Right forelimb (tissue), 1 donor: ENCODE measurements around the gene KLHDC8A.

Experiments
- DNase-seq: peaks from one replicate; pipeline ENCODE4 v3.0.0-alpha.2; 2018

Gene KLHDC8A

DNA sequence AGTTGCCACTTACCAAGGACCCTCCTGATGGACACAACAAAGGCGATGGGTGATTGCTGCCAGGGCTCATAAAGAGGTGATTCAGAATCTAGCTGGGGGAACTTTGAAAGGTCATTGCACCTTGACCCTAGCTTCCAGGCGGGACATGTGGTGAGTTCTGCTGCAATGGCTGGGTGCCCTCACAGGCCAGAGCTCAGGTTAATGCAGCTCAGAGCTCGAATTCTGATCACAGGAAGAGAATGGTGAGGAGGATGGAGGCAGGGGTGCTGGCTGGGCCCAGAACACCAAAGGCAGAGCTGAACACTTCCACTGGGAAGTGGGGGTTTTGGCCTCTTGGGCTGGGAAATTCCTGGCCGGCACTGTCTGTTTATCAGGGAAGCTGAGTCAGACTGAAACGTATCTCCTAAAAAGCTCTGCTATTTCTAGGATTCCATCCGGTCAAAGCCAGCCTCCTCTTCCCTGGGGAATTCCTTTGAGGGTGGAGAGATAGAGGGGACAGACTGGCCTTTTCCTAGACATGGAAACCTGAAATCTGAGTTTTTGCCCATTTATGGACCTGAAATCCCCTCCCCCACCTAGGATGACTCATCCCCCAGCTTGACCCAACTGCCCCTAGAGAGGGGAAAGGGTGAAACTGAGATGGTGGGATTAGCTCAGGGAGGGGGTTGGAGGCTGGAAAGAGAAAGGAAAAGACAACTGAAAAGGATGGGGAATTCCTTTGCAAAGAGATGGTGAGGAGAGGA is 62.4 kb downstream of the KLHDC8A start:
- no peak for DNase-seq

DNA sequence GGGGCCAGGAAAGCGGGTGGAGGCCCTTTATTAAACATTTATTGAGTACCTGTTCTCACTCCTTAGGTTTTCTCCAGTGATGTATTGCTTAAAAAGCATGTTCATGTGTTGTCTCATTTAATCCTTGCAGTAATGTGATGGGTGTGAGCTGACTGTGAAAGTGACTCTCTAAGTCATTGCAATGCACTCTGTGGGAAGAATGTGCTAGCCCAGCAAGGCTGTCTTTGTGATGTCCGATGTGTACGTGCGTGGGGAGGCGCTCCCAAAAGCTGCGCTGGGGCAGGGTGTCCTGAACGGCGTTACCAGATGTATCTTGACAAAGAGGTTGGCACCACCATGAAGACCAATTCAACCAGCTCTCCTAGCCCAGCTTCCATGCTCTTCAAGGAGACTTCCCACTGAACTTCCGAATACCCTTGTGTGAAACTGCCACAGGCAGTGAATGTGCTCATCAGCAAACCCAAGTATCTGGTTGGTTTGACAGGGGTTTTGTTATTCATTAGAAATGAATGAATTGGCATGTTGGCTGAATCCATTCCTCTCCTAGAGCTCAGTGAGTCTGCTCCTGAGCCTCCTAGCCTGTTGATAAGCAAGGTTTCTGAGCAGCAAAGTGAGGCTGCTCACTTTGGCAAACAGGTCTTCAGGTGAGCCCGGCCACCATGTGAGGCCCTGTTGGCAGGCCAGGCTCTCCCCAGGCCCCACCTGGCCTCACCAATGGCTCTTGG is 63.2 kb downstream of the KLHDC8A start:
- DNase-seq = no peak

DNA sequence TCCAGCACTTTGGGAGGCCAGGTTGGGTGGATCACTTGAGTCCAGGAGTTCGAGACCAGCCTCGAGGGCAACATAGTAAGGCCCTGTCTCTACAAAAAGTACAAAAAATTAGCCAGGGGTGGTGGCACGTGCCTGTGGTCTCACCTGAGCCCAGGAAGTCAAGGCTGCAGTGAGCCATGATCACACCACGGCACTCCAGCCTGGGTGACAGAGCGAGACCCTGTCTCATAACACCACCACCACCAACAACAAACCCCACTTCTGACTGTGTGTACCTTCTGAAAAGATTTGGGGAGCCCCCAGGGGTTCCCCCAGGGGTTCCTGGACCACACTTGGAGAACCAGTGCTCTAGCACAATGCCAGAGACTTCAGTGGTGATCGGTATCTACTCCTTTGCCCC is 65.1 kb downstream of the KLHDC8A start:
- DNase-seq = no peak

DNA sequence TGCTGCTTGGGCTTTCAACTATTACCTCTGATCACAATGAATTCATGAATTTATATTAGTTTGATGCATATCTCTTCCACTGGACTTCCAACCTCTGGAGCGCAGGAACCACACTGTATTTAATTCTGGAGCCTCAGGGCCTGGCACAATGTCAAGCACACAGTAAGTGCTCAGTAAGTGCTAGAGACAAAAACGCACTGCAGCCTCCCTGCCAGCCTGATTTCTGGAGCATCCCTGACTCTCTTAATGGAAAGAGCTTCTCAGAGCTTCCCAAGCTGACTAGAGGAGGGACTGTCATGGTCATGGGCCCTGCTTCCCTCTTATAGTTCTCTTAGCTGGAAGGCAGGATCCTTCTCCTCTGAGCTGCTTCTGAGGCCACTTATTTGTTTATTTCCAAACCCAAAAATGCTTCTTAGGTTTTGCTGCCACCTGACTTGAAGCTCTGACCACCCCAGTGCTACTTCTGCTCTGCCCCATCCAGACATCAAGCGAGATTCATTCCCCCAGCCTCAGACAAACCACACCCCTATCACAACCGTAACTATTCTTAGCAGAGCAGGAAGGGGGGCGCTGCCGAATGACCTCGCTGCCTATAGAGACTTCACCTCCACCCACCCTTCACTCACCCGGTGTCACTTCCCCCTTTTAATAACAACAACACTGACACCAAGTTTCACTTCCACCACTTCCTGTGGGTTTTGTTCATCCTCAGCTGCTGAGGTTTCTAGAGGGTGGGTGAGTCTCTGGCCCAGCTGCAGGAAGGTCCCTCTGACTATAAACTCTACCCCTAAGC is 68.8 kb downstream of the KLHDC8A start:
- DNase-seq = no peak

DNA sequence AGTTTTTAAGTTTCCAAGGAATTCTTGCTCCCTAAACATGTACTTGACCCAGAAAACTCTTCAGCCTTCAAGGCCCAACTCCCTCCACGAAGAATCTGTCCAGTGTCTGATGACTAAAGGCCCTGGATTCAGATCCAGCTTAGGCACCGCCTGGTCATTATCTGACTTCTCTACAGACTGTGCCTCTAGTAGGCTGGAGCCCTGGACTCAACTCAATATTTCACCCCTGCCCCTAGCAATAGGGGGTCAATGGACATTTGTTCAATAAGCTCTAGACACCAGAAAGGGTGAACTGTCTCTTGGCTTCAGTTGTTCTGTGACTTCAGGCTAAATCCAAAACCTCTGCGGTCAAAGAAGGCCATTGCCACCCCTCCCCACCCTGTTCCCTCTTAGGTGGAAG is 69.6 kb downstream of the KLHDC8A start:
- no peak for DNase-seq

DNA sequence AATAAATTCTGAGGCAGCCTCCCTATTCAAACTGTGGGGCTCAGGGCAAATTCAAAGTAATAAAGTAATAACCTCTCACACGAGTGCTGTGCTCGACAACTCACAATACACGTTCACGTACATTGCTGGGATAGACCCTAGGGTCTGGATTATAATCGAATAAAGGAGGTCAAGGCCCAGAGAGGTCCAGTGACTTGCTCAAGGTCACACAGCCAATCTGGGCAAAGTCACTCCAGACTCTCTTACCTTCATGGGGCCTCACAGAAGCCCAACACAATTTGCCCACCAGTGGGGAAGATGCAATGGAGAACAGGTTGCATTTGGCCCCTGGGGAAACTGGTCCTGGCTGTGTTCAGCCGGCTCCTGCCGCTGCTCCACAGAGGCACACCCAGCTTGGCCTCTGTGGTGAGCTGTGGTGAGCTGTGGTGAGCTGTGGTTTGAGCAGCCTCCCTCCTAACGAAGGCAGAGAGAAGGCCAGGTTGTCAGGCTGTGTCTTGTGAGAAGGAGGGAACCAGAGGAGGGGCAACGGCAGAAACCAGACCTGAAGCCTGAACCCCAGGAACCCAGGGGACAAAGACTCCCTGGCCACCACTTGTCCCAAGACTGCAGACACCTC is 70.3 kb downstream of the KLHDC8A start:
- no peak for DNase-seq
